ENCODE data around the gene STPG4. TPM values are rescaled to one million over a fixed set of nuclear protein-coding genes. Genes with fewer than 3 reads are reported as not detected.

Gene STPG4
- total and polyA plus RNA-seq, 2 of the 8 experiments (the other 6 are each of a cell fraction or from before 2014, with no cell fraction given): 0.28 TPM; not detected in 1

DNA sequence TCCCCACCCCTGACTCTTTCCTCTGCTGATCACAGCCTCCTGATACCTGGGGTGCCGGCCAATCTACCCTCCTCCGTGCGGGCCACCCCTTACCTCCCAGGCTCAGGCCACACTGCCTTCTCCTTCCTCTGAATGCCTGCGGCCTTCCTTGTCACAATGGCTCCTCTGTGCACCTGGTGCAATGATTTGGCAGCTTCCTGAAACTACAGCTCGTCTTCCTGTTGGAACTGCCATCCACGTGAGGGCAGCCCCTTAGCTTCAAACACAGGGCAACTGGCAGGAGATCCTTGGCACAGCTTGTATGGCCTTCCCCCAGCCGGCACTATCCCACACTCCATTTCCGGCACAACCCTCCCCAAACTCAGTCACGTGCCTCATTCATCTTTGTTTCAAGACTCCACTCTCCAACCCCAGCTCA, 69.0 kb downstream of the STPG4 start:
- H4K8ac ChIP-seq (ENCODE audit: extremely low read depth, insufficient read depth, low read length): peak overlapping the region; percentile 38
- H4K5ac ChIP-seq (ENCODE audit: insufficient read length, low read depth, low read length): peak overlapping the region; percentile 44
- H3K4ac ChIP-seq (replicated peaks; ENCODE audit: insufficient read length, low read depth, low read length): no peak overlapping the region
- H3K79me1 ChIP-seq (ENCODE audit: low read depth, low read length): no peaks in the 10 kb centered on the region
- H2BK5ac ChIP-seq (ENCODE audit: low read depth, low read length): no peak overlapping the region
- H3K56ac ChIP-seq (replicated peaks; ENCODE audit: insufficient read length, low read depth, low read length): no peak overlapping the region
- H3K23me2 ChIP-seq (ENCODE audit: low read depth, low read length): no peaks in the 10 kb centered on the region
- H4K91ac ChIP-seq (replicated peaks; ENCODE audit: insufficient read length, low read length): no peak overlapping the region
- no peak for DNase-seq (ENCODE audit: low read depth in 1 of 2, low spot score in 2 of 2)
- no peaks in the 10 kb centered on the region for H3K79me2 ChIP-seq (ENCODE audit: control insufficient read depth in 1 of 2, insufficient read depth in 2 of 2, low read length in 2 of 2)
- no peak for FAIRE-seq
- H2BK15ac ChIP-seq (ENCODE audit: low read length): no peak overlapping the region
- H3K36me3 ChIP-seq (ENCODE audit: control insufficient read depth in 2 of 4, insufficient read depth in 4 of 4, low read length in 3 of 4): no peaks in the 10 kb centered on the region
- H3K14ac ChIP-seq (ENCODE audit: insufficient read length): no peak overlapping the region
- H2BK20ac ChIP-seq (ENCODE audit: low read length): no peak overlapping the region
- 89% methylated on average over 9 of the region's 9 CpGs; no CpG with 5 or more reads in 1 of the 2 experiments for WGBS, 2 experiments (ENCODE audit: extremely low coverage in 1 of 2, insufficient coverage in 1 of 2, insufficient read length in 1 of 2, insufficient replicate concordance in 2 of 2, low coverage in 1 of 2, low lambda C conversion rate in 2 of 2, missing lambda C conversion rate in 1 of 2)
- no peaks in the 10 kb centered on the region for H3K9me3 ChIP-seq (ENCODE audit: insufficient read depth in 2 of 2, low read depth in 1 of 2, low read length in 1 of 2)
- no peak overlapping the region for H3K23ac ChIP-seq (ENCODE audit: insufficient read length)
- POLR2A ChIA-PET (ENCODE audit: partially characterized antibody): no interaction called here
- H3K9ac ChIP-seq (replicated peaks in 1 of 4; ENCODE audit: extremely low read depth in 1 of 4, low read depth in 3 of 4, low read length in 3 of 4): no peak overlapping the region; a peak in 1 of 7 replicates
- no peak overlapping the region for H3K18ac ChIP-seq (ENCODE audit: extremely low read depth, low read length)
- H4K20me1 ChIP-seq (replicated peaks in 1 of 2; ENCODE audit: control insufficient read depth in 1 of 2, insufficient read depth in 2 of 2, low read length in 2 of 2): peaks cover 0 to 2% of the 10 kb centered on the region in 2 experiments
- CTCF ChIA-PET (ENCODE audit: partially characterized antibody): interaction anchor here (0.7 to 1.1 kb wide), 5 partner anchors 20 to 184 kb away, joined by 3 to 4 read pairs (median 3); no protein-coding TSS in a partner anchor
- H3K4me2 ChIP-seq (ENCODE audit: insufficient read depth in 1 of 2, low read depth in 2 of 2, low read length in 2 of 2): no peak overlapping the region
- no peak overlapping the region for H2BK120ac ChIP-seq (replicated peaks; ENCODE audit: low read depth, low read length)
- H3K27me3 ChIP-seq (replicated peaks in 1 of 4; ENCODE audit: control insufficient read depth in 3 of 4, extremely low read depth in 1 of 4, insufficient read depth in 3 of 4, low read length in 3 of 4): no peaks in the 10 kb centered on the region; a peak in 2 of 7 replicates
- H2BK12ac ChIP-seq (ENCODE audit: low read depth, low read length): no peak overlapping the region
- H3K27ac ChIP-seq (ENCODE audit: low read depth, low read length): no peak overlapping the region
- no peak for TF ChIP-seq RAD21 (IDR thresholded peaks at IDR 0.05 in 1 of 2, conservative IDR thresholded peaks at IDR 0.05 in 1 of 2; ENCODE audit: low read depth in 2 of 2, low read length in 2 of 2)
- no peak for TF ChIP-seq BACH1 (IDR thresholded peaks at IDR 0.05; ENCODE audit: low read length)
- no peak for TF ChIP-seq KDM1A (IDR thresholded peaks at IDR 0.05; ENCODE audit: borderline replicate concordance, low read length)
- no peak for TF ChIP-seq BRCA1 (IDR thresholded peaks at IDR 0.05; ENCODE audit: low read depth, low read length)
- TF ChIP-seq RXRA (IDR thresholded peaks at IDR 0.05; ENCODE audit: insufficient read depth, low read depth, low read length): no peak
- TF ChIP-seq SIN3A (conservative IDR thresholded peaks at IDR 0.05 in 1 of 2, IDR thresholded peaks at IDR 0.05 in 1 of 2; ENCODE audit: low read depth in 1 of 2, low read length in 2 of 2): no peak
- TF ChIP-seq TBP (IDR thresholded peaks at IDR 0.05; ENCODE audit: low read depth, low read length): no peak
- TF ChIP-seq TAF1 (IDR thresholded peaks at IDR 0.05; ENCODE audit: low read depth, low read length): no peak
- no peak for TF ChIP-seq MAFK (IDR thresholded peaks at IDR 0.05; ENCODE audit: low read depth, low read length)
- peak overlapping the region; percentile 73; the same call in 1 of the 2 replicates for H2AFZ ChIP-seq (ENCODE audit: low read length)
- no peak overlapping the region for H2AK5ac ChIP-seq (ENCODE audit: low read depth, low read length)
- H3K4me3 ChIP-seq (ENCODE audit: extremely low read depth in 1 of 4, insufficient read depth in 2 of 4, low read depth in 3 of 4, low read length in 4 of 4): no peak overlapping the region
- peaks cover 0 to 6% (median 2%) of the 10 kb centered on the region in 4 experiments; a peak in 2 of 7 replicates for H3K4me1 ChIP-seq (replicated peaks in 1 of 4; ENCODE audit: control insufficient read depth in 3 of 4, insufficient read depth in 4 of 4, low read length in 3 of 4)

Measured in H1 (cell line).